ENCODE measurements around the gene CIITA.

GRCh38 chr16:10858203-10858602 lies 18.8 kb upstream of the CIITA start:
- TF ChIP-seq CTCF (optimal IDR thresholded peaks at IDR 0.05 in 1 of 3, IDR thresholded peaks at IDR 0.05 in 1 of 3, conservative IDR thresholded peaks at IDR 0.05 in 1 of 3; ENCODE audit: extremely low read depth in 1 of 3, insufficient read depth in 2 of 3, low read length in 3 of 3) (no peak), EZH2 (IDR thresholded peaks at IDR 0.05; ENCODE audit: low read length) (no peak)

All from keratinocyte (primary cell).